HL-60 (cell line): Measurements from ENCODE around the gene NRXN3.

Experiments used
- DNase-seq, 2 experiments: peaks; one replicate each; pipeline ENCODE4 v3.0.0-alpha.2; 2010 to 2020; ENCODE audit warnings: low read depth in 1 of 2, low spot score in 1 of 2
- H3K27ac ChIP-seq: fragments of 250-450 bp; sonication (Bioruptor Pico); replicated peaks from 2 replicates; pipeline ENCODE4 v1.5.1; 2020; ENCODE audit warnings: mild to moderate bottlenecking, moderate library complexity
- H3K27me3 ChIP-seq: fragments of 250-450 bp; sonication (Bioruptor Pico); 2 replicates; pipeline ENCODE4 v1.5.1; 2021; ENCODE audit warnings: mild to moderate bottlenecking, moderate library complexity; ENCODE audit not compliant: insufficient read depth, poor library complexity, severe bottlenecking
- H3K4me3 ChIP-seq: replicated peaks from 2 replicates; pipeline ENCODE4 v1.5.1; 2011; ENCODE audit warnings: mild to moderate bottlenecking, control low read depth, low read length; ENCODE audit not compliant: insufficient read depth
- GABPA ChIP-seq: IDR thresholded peaks from 2 replicates; pipeline ENCODE4 v1.6.1; 2012; ENCODE audit warnings: low read depth
- POLR2AphosphoS5 ChIP-seq: IDR thresholded peaks from 2 replicates; pipeline ENCODE4 v1.6.1; 2012; ENCODE audit warnings: low read depth
- SPI1 ChIP-seq: IDR thresholded peaks from 2 replicates; pipeline ENCODE4 v1.6.1; 2012; ENCODE audit warnings: low read depth, mild to moderate bottlenecking, borderline replicate concordance
- TF ChIP-seq, protein P1 (sequence below): IDR thresholded peaks from one replicate; pipeline ENCODE4 v1.5.1; 2011; ENCODE audit warnings: low read length, control low read depth, inconsistent platforms; ENCODE audit not compliant: insufficient read depth
- TF ChIP-seq, protein P2 (sequence below): IDR thresholded peaks from 2 replicates; pipeline ENCODE4 v1.6.1; 2012; ENCODE audit warnings: low read depth; ENCODE audit not compliant: insufficient replicate concordance

NRXN3 gene

DNA sequence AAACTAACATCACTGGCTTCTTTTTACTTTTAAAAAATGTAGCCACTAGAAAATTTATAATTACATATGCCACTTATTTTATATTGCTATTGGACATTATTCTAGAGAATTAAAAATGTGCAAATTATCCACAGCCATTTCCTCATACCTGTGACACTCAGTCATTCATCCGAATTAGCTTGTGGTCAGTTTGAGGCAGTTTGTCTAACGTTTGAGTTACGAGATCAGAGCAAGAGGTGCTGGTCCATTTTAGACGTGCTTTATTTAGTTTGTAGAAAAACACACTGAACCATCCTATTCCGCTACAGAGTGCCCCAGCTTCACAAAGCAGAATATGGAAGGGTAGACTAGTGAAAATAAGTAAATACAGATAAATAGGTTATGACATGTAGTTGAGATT lies 513.0 kb downstream of the NRXN3 start:
- no peak for DNase-seq
- TF ChIP-seq, protein P1, sequence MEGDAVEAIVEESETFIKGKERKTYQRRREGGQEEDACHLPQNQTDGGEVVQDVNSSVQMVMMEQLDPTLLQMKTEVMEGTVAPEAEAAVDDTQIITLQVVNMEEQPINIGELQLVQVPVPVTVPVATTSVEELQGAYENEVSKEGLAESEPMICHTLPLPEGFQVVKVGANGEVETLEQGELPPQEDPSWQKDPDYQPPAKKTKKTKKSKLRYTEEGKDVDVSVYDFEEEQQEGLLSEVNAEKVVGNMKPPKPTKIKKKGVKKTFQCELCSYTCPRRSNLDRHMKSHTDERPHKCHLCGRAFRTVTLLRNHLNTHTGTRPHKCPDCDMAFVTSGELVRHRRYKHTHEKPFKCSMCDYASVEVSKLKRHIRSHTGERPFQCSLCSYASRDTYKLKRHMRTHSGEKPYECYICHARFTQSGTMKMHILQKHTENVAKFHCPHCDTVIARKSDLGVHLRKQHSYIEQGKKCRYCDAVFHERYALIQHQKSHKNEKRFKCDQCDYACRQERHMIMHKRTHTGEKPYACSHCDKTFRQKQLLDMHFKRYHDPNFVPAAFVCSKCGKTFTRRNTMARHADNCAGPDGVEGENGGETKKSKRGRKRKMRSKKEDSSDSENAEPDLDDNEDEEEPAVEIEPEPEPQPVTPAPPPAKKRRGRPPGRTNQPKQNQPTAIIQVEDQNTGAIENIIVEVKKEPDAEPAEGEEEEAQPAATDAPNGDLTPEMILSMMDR = no peak
- TF ChIP-seq GABPA (no peak), POLR2AphosphoS5 (no peak), SPI1 (no peak)
- TF ChIP-seq, protein P2, sequence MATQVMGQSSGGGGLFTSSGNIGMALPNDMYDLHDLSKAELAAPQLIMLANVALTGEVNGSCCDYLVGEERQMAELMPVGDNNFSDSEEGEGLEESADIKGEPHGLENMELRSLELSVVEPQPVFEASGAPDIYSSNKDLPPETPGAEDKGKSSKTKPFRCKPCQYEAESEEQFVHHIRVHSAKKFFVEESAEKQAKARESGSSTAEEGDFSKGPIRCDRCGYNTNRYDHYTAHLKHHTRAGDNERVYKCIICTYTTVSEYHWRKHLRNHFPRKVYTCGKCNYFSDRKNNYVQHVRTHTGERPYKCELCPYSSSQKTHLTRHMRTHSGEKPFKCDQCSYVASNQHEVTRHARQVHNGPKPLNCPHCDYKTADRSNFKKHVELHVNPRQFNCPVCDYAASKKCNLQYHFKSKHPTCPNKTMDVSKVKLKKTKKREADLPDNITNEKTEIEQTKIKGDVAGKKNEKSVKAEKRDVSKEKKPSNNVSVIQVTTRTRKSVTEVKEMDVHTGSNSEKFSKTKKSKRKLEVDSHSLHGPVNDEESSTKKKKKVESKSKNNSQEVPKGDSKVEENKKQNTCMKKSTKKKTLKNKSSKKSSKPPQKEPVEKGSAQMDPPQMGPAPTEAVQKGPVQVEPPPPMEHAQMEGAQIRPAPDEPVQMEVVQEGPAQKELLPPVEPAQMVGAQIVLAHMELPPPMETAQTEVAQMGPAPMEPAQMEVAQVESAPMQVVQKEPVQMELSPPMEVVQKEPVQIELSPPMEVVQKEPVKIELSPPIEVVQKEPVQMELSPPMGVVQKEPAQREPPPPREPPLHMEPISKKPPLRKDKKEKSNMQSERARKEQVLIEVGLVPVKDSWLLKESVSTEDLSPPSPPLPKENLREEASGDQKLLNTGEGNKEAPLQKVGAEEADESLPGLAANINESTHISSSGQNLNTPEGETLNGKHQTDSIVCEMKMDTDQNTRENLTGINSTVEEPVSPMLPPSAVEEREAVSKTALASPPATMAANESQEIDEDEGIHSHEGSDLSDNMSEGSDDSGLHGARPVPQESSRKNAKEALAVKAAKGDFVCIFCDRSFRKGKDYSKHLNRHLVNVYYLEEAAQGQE = no peak
- Histone ChIP-seq H3K27ac (no peak overlapping the region), H3K27me3 (no peaks in the 10 kb centered on the region), H3K4me3 (no peak overlapping the region)

DNA sequence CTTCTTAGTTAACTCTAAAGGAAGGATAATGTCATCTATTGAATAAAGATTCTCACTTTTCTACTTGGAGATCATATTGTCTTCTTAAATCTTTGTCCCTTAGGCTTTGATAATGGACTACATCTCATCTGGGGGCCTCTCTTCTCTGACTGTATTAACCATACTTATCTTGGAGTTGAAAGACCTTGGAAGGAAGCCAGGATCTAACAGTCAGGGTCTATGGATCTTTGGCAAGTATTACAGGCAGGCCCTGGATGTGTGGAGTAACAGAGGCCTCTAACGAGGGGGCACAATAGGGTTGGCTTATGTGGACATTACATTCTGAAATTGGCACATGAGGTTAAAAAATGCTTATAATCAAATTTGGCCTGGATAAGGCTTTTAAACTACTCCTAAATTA lies 513.8 kb downstream of the NRXN3 start:
- Histone ChIP-seq H3K27ac (no peak overlapping the region), H3K4me3 (no peak overlapping the region), H3K27me3 (no peaks in the 10 kb centered on the region)
- no peak for DNase-seq
- TF ChIP-seq POLR2AphosphoS5 = no peak
- TF ChIP-seq SPI1 = no peak
- TF ChIP-seq, protein P2 = no peak
- TF ChIP-seq, protein P1 = no peak
- TF ChIP-seq GABPA = no peak

DNA sequence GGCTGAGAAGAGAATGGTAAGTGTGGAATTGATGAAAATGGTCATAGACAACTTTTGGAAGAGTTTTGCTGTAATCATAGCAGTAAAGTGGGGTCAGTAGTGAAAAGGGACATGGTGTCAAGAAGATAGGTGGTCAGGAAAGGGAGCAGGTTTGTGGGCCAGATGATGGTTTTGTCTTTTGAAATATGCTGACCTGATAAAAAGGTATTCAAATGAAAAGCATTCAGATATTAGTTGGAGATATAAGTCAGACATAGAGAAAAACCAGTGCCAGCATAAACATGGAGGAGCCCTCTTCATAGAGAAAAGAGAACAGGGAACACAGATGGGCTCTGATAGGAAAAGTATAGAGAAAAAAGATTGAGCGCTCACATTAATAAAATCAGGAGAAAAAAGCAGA lies 518.3 kb downstream of the NRXN3 start:
- Histone ChIP-seq H3K27me3 (no peaks in the 10 kb centered on the region), H3K4me3 (no peak overlapping the region), H3K27ac (no peak overlapping the region)
- DNase-seq = no peak
- TF ChIP-seq POLR2AphosphoS5 (no peak), GABPA (no peak), SPI1 (no peak)
- TF ChIP-seq, protein P1 = no peak
- TF ChIP-seq, protein P2 = no peak
